ENCODE data around the gene DUS1L.

The DUS1L gene

GRCh38 chr17:82076018-82076784 lies 10.6 kb upstream of the DUS1L start:
- DNase-seq = no peak

DNA sequence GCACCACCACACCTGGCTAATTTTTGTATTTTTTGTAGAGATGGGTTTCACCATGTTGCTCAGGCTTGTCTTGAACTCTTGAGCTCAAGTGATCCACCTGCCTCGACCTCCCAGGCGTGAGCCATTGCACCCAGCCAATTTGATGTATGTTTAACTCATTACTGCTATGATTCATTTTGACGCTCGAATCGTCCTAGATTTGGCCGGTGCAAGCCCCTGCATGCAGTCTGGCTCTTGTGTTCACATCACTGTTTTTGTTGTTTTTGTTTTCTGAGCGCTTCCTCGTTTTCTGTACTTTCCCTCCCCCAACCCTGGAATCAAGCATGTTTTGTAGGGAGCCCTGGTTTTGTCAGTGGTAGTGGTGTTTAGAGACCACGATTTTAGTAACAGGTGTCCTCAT lies 7.8 kb upstream of the DUS1L start:
- no peak for DNase-seq

GRCh38 chr17:82072827-82073226 lies 7.2 kb upstream of the DUS1L start:
- DNase-seq = no peak

GRCh38 chr17:82070611-82071010 lies 5.0 kb upstream of the DUS1L start:
- DNase-seq = no peak

- DNase-seq = no peak
Observed at GRCh38 chr17:82065193-82065637, 389 bp downstream of the DUS1L start.

DNA sequence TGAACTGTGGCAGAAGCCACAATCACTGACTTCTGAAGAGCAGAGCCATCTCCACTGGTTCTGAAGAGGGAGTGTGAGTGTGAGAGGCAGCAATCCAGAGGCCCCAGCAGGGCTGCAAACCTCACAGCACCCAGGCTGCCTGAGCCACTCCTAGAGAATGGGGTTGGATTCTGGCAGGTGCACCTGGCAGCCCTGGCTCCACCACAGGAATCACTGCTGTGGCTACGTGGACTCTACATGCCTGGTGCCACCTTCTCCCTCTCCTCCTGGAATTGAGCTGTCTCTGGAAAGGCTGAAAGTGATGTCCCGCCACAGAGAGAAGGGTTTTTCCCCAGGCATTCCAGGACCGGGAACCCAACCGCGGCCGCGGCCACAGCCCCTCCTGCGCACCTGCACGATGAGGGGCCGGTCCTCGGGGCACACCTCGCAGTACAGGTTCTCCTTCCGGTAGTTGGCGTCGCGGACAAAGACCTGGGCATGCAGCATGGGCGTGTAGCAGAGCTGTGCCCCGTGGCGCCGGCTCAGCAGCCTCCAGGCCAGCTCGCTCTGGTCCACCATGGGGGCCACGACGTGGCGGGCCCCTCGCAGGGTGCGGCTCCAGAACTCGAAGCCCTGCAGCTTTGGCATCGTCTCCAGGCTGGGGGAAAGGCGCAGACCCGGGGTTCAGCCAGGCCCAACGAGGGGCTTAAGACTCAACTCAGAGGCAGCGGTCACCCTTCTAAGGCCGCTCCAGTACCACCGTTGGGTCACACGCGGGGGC lies 991 bp downstream of the DUS1L start:
- no peak for DNase-seq

DNA sequence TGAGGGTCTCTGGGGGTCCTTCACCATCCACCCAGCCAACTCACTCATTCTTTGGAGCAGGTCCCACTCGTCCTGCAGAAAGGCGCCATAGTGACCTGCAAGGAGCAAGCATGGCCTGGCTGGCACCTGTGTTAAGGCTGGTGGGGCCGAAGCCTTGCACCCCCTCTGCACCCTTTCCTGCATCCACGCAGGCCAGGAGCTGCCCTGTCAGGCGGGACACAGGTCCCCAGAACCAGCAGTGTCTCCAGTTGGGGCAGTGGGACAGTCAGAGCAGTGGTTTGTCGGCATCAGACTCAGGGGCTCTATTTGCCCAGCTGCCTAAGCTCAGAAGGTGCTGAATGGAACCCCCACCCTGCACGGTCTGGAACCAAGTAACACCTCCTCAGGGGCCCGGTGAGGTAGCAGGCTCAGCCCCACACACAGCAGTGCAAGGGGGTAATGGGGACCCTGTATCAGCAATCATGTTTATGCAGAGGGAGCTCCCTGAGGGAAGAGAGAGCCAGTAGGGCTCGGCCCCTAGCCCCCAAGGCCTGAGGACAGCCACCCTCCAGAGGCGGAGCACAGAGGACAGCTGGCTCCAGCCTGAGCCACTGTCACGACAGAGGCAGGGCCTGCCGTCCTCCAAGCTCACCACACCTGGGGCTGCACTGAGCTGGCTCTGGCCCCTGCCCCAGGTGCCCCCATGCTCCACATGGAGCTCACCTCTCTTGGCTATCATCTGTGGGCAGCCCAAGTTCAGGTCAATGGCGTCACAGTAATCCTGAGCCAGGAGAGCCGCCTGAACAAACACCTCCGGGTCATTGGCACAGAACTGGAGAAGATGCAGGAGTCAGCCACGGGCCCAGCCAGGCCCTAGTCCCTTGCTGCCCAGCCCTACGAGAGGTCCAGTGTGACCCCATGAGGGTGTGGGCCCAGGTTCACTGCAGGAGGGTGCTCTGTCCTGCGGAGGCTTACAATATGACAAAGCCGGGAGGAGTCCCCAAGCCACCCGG lies 1.9 kb downstream of the DUS1L start:
- no peak for DNase-seq

DNA sequence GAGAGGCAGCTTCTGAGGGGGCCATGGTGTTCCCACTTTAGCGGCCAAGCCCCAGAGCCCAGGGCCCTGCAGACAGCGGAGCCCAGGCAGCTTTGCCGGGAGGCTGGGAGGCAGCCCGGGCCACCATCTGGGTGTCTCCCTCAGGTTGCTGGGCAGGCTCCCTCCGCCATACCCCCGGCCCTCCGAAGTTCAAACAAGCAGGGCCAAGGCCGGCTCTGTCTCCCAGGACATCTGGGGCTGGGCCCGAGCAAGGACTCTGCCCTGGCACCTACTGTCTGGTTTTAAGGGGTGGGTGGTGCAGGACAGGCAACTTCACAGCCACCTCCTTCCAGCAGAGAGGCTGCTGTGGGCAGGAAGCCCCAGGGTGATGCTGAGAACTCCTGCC lies 2.6 kb downstream of the DUS1L start:
- DNase-seq = no peak

DNA sequence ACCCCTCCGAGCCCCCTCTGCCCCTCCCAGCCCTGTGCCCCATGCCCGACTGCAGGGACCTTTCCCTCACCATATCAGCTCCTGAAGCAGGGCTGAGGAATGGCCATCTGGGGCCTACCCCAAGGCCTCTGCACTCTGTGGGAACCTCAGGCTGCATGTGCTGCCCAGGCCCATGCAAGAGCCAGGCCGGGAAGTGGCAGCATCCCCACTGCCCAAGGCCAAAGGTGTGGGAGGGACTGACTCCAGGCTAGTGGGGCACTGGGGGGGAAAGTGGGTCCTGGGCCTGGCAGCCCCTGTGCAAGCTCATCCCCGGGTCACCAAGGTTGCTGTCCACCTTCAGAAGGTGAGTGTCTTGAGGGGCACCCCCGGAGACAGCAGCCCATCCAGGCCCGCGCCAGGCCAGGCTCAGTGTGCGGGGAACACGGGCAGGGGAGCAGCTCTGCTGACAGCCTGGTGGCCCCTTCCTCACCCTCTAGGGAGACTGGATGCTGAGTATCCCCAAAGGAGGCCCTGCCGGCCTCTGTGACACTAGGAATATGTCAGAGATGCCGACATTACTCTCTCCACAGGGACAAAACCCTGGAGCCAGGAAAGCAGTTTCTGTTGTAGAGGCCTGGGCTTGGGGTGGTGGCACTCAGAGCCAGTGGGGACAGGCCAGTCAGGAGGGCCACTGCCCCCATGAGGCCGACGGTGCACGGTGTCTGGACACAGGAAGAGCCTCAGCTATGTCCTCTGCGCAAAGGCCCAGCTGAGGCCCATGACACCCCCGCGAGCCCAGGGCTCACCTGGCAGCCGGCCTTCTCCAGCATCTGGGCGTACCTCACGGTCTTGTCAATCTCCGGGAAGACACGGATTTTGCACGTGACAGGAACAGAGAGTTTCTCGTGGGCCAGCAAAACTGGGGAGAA lies 3.3 kb downstream of the DUS1L start:
- DNase-seq = no peak

DNA sequence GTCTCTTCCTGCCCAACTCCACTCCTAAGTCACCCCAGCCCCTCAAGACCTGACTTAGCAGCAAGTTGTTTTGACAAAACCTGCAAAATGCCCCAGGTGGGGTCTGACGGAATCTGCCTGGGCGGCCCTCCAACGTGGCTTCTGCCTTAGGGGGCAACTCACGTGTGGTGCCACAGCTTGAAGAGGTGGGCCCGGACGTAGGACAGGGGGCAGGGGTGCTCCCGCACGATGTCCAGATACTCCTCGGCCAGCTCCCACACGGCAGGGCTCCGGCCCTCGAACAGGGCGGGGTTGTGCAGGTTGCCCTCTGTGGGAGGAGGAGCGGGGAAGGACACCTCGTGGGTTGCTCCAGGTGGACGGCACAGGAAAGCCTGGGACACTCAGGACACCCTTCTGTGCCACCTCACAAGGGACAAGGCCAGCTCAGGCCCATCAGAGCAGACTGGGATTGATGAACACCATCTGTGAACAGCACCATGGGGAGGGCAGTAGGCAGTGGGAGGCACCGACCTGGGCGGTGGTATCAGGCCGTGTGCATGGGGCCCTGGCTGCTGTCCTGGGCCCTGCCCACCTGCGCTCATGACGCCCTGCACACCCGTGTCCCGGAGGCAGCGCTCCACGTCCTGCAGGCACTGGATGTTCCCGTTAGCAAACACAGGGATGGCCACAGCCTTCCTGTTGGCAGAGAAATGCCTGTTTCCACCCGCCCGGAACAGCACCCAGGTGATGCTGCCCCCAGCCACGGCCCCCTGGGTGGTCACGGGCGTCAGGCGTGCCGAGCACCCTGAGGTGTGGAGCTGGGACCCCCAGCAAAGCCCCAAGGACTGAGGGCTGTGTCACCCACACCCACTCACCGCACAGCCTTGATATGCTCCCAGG lies 4.3 kb downstream of the DUS1L start:
- DNase-seq = no peak

- no peak for DNase-seq
Observed at GRCh38 chr17:82060614-82061013, 5.0 kb downstream of the DUS1L start.

GRCh38 chr17:82060001-82060380 lies 5.6 kb downstream of the DUS1L start:
- no peak for DNase-seq

DNA sequence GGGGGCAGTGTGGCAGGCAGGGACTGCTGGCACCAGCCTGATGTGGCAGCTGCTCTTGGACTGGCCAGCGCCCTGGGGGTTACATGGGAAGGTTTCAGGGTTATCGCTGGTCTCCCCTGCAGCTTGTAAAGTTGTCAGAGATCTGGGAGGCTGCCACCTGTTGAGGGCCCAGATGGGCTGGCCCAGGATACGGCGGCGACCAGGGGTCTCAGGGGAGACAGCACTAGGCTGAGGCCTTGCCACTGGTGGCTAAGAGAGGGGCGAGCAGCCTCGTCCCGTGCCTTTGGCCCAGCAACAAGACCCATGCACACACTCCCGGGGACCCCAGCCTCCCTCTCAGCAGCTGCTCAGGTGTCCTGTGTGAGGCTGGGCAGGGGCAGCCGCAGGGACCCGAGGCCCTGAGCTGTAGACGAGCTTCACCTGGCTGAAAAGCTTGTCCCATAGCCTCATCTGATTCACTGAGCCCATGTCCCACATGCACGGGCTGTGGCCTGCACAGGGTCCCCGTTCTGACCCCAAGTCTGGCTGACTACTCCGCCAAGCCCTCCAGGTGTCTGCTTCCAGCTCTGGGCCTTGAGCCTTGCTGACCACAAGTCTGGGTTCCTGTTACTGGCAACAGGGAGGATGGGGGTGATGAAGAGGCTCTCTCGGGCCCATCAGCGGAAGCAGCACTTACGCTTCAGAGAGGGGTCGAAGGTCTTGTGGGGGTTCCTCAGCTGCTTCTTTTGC lies 6.2 kb downstream of the DUS1L start:
- no peak for DNase-seq

- no peak for DNase-seq
Observed at GRCh38 chr17:82058855-82059249, 6.8 kb downstream of the DUS1L start.

- DNase-seq = no peak
Observed at GRCh38 chr17:82058230-82058854, 7.3 kb downstream of the DUS1L start.

DNA sequence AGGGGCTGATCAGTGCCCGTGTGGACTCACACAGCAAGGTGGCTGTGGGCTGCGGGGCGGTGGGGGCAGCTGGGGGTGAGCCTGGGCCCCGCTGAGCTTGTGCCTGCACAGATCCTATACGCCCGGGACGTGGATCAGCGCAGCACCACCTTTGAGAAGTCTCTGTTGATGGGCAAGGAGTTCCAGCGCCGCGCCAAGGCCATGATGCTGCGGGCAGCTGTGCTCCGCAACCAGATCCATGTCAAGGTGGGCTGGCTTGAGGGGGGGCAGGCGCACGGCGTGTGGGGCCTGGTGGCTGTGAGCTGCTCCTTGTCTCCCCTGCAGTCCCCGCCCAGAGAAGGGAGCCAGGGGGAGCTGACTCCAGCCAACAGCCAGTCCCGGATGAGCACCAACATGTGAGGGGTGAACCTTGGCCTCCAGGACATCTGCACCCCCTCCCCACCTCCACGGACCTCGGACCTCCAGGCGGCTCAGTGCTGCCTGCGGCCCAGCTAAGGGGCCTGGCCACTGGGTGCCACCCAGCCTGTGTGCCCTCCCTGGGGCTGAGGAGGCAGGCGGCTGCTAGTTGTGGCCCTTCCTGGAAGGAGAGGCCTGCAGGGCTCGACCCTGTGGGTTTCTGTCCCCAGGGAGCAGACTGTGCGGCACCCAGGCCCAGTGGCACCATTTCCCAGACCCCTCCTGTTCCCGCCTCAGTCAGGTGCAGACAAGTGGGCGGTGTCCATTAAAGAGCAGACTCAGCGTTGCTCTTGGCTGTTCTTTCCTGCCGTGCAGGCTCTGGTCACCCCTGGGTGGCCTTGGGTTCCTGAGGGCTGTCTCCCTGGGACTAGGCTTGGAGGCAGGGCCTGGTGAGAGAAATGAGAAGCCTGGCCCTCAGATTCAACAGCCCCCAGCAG lies 8.6 kb downstream of the DUS1L start:
- no peak for DNase-seq

DNA sequence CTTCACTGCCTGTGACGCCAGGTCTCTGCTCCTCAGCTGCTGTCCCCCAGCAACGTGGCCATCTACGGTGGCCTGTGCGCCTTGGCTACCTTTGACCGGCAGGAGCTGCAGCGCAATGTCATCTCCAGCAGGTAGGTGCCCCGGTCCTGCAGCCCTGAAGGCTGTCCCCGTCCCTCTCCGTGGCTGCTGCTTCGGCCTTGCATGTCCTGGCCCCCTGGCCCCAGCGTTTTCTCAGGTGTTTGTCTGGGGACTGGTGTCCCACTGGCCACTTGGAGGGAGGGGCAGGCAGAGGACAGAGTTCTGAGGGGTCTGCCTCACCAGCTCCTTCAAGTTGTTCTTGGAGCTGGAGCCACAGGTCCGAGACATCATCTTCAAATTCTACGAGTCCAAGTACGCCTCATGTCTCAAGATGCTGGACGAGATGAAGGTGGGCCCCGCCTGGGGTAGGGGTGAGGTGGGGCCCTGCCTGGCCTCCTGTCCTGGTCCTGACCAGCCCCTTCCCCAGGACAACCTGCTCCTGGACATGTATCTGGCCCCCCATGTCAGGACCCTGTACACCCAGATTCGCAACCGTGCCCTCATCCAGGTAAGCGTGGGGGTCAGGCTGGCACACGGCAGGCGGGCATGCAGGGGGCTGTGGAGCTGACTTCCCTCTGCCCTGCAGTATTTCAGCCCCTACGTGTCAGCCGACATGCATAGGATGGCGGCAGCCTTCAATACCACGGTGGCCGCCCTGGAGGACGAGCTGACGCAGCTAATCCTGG lies 9.5 kb downstream of the DUS1L start:
- no peak for DNase-seq

All from activated CD8-positive, alpha-beta memory T cell treated with anti-CD3 and anti-CD28 coated beads, Interleukin-2, amount 50 U/mL, for 48 hours (primary cell).